GM21529 (cell line): ENCODE data around the gene ANXA3.
A peak's percentile ranks its signal among the peaks of the same experiment; 100 is the strongest.

Experiments
- ATAC-seq: cut with Tn5 transposase; IDR thresholded peaks from one replicate; pipeline ENCODE4 v1.9.1; 2021; ENCODE audit not compliant: unreplicated experiment

The ANXA3 gene

DNA sequence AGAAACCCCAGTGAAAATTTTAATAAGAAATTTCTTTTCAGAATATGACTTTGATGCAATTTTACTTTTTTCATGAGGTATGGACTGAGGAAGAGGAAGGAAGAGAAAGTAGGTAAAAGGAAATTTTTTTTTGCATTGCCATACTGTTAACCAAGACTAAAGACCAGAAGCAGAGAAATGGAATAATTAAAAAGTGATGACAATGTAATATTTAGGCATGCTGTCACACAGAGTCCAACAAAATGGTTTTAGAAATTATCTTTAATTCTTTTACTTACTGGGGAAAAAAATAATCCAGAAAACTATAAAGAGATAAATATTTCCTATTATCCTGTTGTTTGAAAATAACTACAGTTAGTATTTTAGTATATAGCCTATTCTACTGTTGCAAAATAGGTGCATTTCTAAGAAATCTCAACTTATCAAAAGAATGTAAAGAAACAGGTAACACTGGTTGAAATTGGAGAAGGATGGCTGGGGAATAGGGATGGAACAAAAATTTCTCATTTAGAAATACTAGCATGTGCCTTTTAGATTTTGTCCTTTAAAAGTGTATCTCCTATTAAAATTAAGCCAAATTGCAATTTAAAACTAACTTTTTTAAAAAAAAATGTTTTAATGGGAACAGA is 92.6 kb downstream of the ANXA3 start:
- no peak for ATAC-seq

DNA sequence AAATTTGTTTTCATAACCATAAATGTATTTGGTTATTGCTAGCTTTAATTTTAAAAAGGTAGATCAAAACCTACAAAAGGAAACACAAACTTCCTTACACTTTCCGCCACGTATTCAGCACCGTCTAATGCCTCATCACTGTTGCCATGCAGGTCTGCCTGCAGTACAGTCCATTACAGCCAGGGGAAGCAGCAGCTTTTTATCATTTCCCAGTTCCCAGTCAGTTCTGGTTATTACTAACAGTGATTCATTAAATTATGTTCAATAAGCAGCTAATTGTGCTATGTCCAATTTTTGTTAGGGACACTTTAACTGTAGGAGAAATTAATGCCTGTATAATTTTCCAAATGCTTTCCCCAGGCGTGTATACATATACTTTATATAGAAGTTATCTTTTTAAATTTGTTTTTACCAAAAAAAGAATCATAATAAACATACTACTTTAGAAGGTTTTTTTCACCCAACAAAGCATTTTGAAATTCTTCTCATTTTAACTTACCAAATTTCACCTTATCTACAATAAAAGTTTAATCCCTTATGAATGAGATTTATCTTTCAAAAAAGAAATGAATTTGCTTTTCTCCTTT is 93.3 kb downstream of the ANXA3 start:
- ATAC-seq, result peak; percentile 95

DNA sequence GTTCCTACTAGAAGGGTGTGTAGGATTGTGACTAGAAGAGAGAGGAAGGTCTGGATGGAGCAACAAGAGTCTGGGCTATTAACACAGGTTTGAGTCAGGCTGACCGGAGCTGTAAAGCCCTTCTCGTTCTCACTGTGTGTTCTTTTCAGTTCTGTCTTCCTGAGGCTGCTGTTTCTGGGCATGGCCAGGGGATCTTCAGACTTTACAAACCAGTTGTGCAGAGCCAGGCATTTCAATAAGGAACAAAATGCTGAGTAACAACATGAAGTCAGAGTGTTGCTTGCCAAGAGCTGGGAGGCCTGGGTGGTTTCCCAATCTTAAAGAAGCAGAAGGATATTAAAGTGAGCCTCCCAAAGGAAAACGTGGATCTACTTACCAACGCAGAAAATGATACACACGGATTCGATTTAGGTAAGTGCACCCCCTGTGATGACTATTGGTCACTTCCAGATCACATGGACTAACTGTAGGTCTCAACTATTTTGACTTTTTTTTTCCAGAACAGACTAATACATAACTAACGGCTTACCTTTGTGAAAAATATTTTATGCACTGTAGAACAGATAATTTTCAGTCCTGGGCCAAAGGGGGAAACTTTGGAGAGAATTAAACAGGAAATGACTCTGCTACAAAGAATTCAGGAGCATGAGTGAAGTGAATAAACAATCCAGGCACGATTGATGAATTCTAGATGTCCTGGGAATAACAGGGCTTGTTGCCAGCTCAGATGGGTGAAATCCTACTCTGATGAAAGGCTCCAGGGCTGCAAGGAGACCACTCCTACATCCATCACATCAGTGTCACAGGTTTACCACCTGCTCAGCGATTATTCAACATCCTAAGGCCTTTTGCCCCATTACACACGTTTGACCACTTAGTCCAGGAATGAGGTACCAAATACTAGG is 94.5 kb downstream of the ANXA3 start:
- peak; percentile 51 for ATAC-seq

DNA sequence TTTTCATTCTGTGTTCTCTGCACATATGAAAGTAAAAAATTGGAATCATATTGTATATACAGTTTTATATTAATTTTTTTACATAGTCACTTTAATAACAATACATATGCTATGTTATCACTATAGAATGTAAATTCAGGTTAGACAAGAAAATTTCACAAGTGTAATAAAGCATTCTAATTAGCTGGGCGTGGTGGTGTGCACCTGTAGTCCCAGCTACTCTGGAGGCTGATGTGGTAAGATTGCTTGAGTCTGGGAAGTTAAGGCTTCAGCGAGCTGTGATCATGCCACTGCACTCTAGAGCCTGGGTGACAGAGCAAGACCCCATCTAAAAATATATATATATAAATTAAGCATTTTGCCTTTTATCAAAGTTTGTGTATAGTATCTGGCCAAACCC is 95.7 kb downstream of the ANXA3 start:
- no peak for ATAC-seq

DNA sequence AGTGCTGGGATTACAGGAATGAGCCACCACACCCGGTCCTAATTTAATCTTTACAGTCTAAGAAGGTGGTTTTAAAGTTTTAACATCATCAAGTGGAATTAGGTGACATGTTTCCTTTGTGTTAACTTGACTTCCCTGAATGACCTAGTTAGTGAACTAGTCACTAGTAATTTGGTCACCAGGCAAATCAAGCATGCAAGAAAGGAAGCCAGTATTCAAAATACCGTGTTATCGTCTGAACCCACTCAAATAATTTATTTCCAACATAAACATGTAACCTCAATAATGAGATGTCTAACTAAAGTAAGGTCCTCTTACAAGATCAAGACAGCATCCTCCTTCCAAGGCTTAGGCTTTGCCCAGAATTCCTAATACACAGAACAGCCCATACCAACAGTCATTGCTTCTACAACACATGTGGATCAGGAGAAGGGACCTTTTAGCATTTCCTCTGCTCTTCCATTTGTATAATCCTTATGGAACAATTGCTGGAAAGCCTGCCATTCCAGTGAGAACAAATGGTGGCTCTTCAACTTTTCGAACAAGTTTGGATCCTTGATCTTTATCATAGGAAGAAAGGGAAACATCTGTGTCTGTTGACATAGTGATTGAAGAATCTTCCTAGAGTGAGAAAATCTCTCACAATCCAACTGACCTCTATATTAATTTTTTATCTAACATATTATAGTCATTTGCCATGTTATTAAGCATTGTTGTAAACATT is 97.2 kb downstream of the ANXA3 start:
- no peak for ATAC-seq

DNA sequence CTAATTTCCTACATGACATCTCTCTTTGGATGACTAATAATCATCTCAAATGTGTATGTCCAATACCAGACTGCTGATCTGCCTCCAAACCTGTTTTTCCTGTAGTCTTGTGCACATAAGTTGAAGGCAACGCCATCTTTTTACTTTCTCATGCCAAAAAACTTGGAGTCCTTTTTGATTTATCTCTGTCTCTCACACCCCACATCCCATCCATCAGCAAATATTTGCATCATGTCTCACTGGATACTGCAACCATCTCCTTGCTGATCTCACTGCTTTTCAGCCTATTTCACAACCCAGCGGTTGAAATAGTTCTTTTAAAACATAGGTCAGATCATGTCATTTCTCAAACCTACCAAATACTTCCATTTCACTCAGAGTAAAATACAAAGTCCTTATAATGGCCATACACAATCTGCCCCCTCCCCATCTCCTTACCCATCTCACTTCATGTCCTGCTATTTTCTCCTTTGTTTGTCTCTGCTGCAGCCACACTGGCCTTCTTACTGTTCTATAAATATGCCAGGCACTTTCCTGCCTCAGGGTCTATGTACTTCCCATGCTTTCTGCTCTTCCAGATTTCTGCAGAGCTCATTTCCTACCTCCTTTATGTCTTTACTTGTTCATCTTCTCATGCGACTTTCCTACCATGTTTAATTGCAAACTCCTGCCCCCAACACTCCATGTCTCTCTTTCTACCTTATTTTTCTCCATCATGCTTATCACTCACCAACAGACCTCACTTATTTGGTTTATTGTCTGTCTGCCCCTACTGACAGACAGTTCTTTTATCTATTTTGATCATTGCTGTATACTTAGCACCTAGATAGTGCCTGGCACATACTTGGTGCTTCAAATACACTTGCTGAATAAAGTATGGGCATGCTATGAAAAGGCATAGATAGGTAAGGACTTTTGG is 98.8 kb downstream of the ANXA3 start:
- no peak for ATAC-seq

DNA sequence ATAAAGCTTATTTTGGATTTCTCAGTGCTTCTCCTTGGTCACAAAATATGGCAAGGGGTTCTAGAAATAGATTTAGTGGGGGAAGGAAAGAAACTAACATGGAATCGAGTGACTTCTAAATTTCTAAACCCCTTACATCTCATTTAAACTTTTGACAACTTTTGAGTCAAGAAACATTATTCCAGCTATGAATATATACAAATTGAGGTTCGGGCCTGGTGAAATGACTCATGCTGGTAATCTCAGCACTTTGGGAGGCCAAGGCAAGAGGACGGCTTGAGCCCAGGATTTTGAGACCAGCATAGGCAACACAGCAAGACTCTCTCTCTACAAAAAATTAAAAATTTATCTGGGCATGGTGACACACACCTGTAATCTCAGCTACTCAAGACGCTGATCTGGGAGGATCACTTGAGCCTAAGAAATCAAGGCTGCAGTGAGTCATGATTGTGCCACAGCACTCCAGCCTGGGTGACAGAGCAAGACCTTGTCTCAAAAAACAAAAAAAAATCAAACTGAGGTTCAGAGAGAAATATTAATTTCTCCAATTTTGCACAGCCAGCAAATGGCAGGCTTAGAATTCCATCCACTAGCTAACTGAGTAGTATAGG is 99.8 kb downstream of the ANXA3 start:
- ATAC-seq, result no peak

DNA sequence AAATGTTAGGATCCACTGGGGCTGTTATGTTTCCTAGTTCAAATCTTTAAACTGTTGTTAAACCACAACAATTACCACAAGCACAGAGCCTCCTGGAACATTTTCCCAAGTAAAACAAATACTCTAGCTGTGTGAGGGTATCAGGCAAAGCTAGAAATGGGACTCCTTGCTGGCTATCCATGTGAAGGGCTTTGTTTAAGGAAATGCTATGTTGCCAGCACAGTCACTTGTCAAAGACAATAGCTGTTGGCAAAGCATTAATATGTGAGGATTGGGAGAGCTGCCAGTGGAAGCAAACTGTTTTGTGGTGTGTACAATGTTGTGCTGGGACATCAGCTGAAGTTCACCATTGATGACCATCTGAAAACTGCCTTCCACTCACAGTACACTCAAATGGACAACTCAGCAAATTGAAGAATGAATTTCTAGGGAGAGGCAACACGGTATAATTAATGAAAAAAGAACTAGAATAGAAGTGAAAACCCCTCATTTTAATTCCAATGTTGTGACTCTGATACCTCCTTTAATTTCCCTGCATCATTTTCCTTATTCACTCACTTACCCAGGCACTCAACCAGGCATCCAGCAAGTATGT is 100.8 kb downstream of the ANXA3 start:
- ATAC-seq, result no peak

DNA sequence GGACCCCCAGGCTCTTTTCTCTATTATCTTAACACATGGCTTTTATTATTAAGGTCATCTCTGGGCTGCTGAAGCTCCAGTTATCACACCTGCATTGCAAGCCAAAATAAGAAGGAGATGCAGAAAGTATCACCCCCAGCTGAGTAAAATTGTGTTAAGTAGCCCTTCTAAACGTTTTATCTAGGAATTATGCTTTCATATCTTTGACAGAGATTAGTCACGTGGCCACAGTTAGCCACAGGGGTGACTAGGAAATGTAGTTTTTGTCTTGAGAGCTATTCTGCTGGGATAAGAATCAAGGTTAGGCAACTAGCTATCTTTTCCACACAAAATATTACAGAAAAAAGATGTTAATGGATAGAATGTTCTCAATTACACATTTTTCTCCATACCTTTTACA is 102.1 kb downstream of the ANXA3 start:
- ATAC-seq, result no peak

DNA sequence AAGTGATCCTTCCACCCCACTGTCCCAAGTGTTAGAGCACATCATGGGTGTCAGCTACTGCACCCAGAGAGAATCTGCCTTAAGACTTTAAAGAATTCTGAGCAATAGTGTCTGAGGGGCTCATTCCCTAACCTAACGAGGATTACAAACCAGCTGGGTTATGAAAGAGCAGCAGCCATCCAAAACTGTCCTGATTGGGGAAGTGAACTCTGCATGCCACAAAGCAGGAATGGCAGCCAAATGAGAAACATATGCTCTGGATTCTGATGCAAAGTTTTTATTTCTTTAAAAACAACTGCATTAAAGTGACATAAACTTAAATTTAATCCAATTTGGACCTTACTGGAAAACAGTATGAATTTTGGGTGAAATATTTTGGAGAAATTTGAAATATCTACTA is 103.2 kb downstream of the ANXA3 start:
- no peak for ATAC-seq

DNA sequence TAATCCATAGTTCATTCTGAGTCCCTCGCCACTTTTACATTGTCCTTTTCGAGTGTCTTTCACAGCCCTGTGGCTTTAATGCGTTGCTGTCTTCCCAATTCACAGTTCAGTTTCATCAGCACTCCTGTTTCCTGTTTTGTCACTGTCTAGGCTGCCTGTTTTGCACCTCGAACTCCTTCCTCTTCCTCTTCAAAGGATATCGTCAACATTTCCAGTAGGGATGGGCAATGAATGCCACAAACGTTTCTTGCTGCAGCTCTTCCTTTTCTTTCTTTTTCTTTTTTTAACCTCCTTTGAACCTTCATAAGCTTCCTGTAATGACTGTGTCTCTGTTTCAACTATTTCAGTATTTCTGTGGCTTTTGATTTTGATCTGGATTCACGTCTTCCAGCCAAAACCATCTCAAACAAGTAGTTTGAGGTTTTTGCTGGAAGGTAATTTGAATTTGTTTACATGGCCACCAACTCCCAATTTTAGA is 105.4 kb downstream of the ANXA3 start:
- ATAC-seq, result peak; percentile 40

DNA sequence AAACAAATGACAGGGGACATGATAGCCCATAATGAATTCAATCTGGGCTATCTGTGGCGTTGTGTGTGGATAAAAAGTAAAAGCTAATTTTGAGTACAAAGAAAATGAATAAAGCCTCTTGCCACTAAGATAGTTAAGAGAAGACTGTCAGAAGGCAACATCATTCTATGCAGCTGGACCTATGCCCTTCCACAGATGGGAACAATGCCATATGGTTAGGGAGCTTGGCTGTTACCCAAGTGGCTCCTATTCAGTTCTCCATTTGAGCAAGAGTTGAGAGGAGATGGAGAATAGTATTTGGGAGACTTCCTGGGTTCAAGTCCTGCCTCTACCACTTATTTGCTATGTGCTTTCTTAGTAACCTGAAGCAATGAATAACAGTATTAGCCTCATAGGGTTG is 107.7 kb downstream of the ANXA3 start:
- no peak for ATAC-seq

DNA sequence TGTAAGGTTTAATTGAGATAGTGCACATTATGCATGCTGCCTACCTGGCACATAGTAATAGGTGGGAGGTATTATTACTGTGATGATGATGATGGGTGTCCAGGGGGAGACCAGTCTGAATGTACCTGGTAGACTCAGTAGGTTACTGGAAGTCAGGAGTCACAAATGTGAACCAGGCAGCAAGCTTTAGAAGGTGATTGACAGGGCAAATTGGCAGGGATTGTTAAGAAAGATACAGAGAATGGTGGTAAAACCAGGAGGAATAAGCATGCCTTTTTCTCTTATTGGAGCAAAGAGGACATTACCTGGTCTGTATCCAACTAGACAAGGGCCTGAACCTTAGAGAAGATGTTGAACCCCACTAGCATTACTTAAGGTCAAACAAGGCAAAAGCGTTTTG is 108.1 kb downstream of the ANXA3 start:
- no peak for ATAC-seq
